ENCODE data around the gene SMYD5. TPM values are rescaled to one million over a fixed set of nuclear protein-coding genes. Genes with fewer than 3 reads are reported as not detected.
A peak's percentile ranks its signal among the peaks of the same experiment; 100 is the strongest.

Gene SMYD5
- total RNA-seq, 1 donor = 17.4 TPM

DNA sequence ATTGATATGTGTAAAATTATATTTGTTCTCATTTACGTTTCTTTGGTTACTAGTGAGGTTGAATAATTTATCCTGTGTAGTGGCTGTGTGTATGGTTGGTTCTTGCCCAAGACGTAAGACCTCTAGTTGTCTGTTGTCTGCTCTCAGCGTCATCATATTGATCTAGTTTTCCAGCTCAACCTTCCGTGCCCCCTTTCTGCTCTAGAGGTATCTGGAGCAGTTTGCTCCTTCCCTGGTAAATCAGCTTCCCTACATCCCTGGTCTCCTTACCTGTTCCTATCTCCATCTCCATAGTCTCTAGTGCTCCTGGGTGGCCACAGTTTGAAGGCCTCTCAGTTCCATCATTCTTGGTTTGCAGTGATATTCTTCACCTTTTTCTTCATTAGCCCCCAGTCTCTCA is 1.2 kb downstream of the SMYD5 start:
- Histone ChIP-seq H3K79me2 (ENCODE audit: insufficient read depth, low read length) (peaks cover 45% of the 10 kb centered on the region), H3K27me3 (ENCODE audit: insufficient read depth, low read length) (no peaks in the 10 kb centered on the region), H3K27ac (ENCODE audit: low read depth, low read length) (peak overlapping the region; percentile 83), H3K36me3 (ENCODE audit: insufficient read depth, low read length) (peaks cover under 1% of the 10 kb centered on the region), H3K9me3 (ENCODE audit: low read depth, low read length) (no peaks in the 10 kb centered on the region), H3K4me1 (ENCODE audit: insufficient read depth, low read length) (peaks cover 31% of the 10 kb centered on the region), H4K20me1 (ENCODE audit: insufficient read depth, low read length) (no peaks in the 10 kb centered on the region), H3K4me3 (ENCODE audit: insufficient read depth, low read length) (peak overlapping the region; percentile 88), H2AFZ (ENCODE audit: low read length) (no peak overlapping the region), H3K4me2 (ENCODE audit: insufficient read depth, low read length) (peak overlapping the region; percentile 85)
- TF ChIP-seq, protein P1, sequence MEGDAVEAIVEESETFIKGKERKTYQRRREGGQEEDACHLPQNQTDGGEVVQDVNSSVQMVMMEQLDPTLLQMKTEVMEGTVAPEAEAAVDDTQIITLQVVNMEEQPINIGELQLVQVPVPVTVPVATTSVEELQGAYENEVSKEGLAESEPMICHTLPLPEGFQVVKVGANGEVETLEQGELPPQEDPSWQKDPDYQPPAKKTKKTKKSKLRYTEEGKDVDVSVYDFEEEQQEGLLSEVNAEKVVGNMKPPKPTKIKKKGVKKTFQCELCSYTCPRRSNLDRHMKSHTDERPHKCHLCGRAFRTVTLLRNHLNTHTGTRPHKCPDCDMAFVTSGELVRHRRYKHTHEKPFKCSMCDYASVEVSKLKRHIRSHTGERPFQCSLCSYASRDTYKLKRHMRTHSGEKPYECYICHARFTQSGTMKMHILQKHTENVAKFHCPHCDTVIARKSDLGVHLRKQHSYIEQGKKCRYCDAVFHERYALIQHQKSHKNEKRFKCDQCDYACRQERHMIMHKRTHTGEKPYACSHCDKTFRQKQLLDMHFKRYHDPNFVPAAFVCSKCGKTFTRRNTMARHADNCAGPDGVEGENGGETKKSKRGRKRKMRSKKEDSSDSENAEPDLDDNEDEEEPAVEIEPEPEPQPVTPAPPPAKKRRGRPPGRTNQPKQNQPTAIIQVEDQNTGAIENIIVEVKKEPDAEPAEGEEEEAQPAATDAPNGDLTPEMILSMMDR (IDR thresholded peaks at IDR 0.05; ENCODE audit: extremely low read depth, low read depth, low read length) = no peak
- no peak for DNase-seq (ENCODE audit: insufficient read length, low spot score, missing footprints)

DNA sequence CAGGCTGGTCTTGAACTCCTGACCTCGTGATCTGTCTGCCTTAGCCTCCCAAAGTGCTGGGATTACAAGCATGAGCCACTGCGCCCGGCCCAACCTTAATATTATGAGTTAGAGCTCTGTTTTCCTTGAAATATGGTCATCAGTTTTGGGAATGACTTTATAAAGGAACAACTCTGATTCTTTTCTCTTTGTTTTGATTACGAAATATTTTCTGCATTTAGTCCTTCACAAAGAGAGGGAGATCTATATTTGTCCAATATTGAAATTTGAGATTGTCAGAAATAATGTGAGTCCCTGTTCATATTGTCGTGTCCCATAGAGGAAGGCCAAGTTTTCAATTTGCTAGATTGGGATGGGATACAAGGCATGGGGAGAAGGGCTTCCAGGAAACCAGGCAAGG is 3.1 kb downstream of the SMYD5 start:
- no peaks in the 10 kb centered on the region for H3K27me3 ChIP-seq (ENCODE audit: insufficient read depth, low read length)
- no peaks in the 10 kb centered on the region for H3K9me3 ChIP-seq (ENCODE audit: low read depth, low read length)
- peaks cover 13% of the 10 kb centered on the region for H3K36me3 ChIP-seq (ENCODE audit: insufficient read depth, low read length)
- DNase-seq (ENCODE audit: insufficient read length, low spot score, missing footprints) = no peak
- TF ChIP-seq, protein P1 (IDR thresholded peaks at IDR 0.05; ENCODE audit: extremely low read depth, low read depth, low read length) = no peak
- no peak overlapping the region for H3K4me3 ChIP-seq (ENCODE audit: insufficient read depth, low read length)
- H4K20me1 ChIP-seq (ENCODE audit: insufficient read depth, low read length) = no peaks in the 10 kb centered on the region
- H3K79me2 ChIP-seq (ENCODE audit: insufficient read depth, low read length) = peaks cover 45% of the 10 kb centered on the region
- H3K4me1 ChIP-seq (ENCODE audit: insufficient read depth, low read length) = peaks cover 26% of the 10 kb centered on the region
- H3K4me2 ChIP-seq (ENCODE audit: insufficient read depth, low read length) = no peak overlapping the region
- H3K27ac ChIP-seq (ENCODE audit: low read depth, low read length) = no peak overlapping the region
- H2AFZ ChIP-seq (ENCODE audit: low read length) = no peak overlapping the region

DNA sequence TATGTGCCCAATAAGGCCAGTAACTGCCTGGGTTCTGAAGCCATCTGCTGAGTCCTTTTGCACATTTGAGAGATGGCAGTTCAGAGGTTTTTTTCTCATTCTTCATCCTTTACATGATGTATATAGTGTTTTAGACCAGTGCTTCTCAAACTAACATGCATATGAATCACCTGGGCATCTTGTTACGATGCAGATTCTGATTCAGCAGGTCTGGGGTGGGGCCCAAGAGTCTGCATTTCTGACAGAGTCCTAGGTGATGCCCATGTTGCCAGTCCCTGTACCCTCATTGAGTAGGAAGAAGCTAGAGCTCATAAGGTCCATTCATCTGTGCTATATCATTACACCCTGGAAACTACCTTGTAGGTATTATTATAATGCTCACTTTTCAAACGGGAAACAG is 3.8 kb downstream of the SMYD5 start:
- TF ChIP-seq, protein P1 (IDR thresholded peaks at IDR 0.05; ENCODE audit: extremely low read depth, low read depth, low read length) = no peak
- H3K4me1 ChIP-seq (ENCODE audit: insufficient read depth, low read length) = peaks cover 25% of the 10 kb centered on the region
- H3K27ac ChIP-seq (ENCODE audit: low read depth, low read length) = peak overlapping the region; percentile 5
- H3K9me3 ChIP-seq (ENCODE audit: low read depth, low read length) = no peaks in the 10 kb centered on the region
- H3K4me2 ChIP-seq (ENCODE audit: insufficient read depth, low read length) = peak overlapping the region; percentile 42
- no peak for DNase-seq (ENCODE audit: insufficient read length, low spot score, missing footprints)
- H2AFZ ChIP-seq (ENCODE audit: low read length) = no peak overlapping the region
- H3K79me2 ChIP-seq (ENCODE audit: insufficient read depth, low read length) = peaks cover 45% of the 10 kb centered on the region
- peaks cover 14% of the 10 kb centered on the region for H3K36me3 ChIP-seq (ENCODE audit: insufficient read depth, low read length)
- no peaks in the 10 kb centered on the region for H3K27me3 ChIP-seq (ENCODE audit: insufficient read depth, low read length)
- H4K20me1 ChIP-seq (ENCODE audit: insufficient read depth, low read length) = no peaks in the 10 kb centered on the region
- no peak overlapping the region for H3K4me3 ChIP-seq (ENCODE audit: insufficient read depth, low read length)

DNA sequence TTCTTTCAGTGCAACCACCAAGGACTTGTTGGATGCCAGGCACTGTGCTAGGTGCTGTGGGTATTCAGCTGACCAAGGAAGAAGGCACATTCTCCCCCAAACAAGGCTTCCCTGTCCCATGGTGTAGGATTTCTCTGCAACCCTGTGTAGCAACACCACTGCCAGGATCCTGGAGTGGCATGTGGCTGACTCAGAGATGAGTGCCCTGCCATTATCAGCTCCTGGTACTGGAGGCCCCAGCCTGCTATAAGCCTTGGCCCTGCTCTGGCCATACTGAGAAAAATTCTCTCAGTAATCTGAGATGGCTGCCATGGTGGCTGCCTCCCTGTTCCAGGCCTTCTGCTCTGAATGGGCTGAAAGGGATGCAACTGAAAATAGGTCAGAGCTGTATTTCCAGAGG is 4.3 kb downstream of the SMYD5 start:
- H2AFZ ChIP-seq (ENCODE audit: low read length) = peak overlapping the region; percentile 61
- peaks cover 45% of the 10 kb centered on the region for H3K79me2 ChIP-seq (ENCODE audit: insufficient read depth, low read length)
- H3K4me2 ChIP-seq (ENCODE audit: insufficient read depth, low read length) = peak overlapping the region; percentile 42
- H3K4me1 ChIP-seq (ENCODE audit: insufficient read depth, low read length) = peaks cover 25% of the 10 kb centered on the region
- peak; percentile 90 for DNase-seq (ENCODE audit: insufficient read length, low spot score, missing footprints)
- H4K20me1 ChIP-seq (ENCODE audit: insufficient read depth, low read length) = no peaks in the 10 kb centered on the region
- peaks cover 17% of the 10 kb centered on the region for H3K36me3 ChIP-seq (ENCODE audit: insufficient read depth, low read length)
- TF ChIP-seq, protein P1 (IDR thresholded peaks at IDR 0.05; ENCODE audit: extremely low read depth, low read depth, low read length) = no peak
- no peaks in the 10 kb centered on the region for H3K27me3 ChIP-seq (ENCODE audit: insufficient read depth, low read length)
- no peak overlapping the region for H3K4me3 ChIP-seq (ENCODE audit: insufficient read depth, low read length)
- H3K27ac ChIP-seq (ENCODE audit: low read depth, low read length) = peak overlapping the region; percentile 5
- no peaks in the 10 kb centered on the region for H3K9me3 ChIP-seq (ENCODE audit: low read depth, low read length)
